SW480 (cell line): Measurements from ENCODE around the gene HDLBP.

Experiments
- DNase-seq: peaks from one replicate; pipeline ENCODE4 v3.0.0-alpha.2; 2016; ENCODE audit warnings: low spot score

The HDLBP gene

GRCh38 chr2:241254904-241255351 is 60.5 kb downstream of the HDLBP start:
- DNase-seq, result no peak

DNA sequence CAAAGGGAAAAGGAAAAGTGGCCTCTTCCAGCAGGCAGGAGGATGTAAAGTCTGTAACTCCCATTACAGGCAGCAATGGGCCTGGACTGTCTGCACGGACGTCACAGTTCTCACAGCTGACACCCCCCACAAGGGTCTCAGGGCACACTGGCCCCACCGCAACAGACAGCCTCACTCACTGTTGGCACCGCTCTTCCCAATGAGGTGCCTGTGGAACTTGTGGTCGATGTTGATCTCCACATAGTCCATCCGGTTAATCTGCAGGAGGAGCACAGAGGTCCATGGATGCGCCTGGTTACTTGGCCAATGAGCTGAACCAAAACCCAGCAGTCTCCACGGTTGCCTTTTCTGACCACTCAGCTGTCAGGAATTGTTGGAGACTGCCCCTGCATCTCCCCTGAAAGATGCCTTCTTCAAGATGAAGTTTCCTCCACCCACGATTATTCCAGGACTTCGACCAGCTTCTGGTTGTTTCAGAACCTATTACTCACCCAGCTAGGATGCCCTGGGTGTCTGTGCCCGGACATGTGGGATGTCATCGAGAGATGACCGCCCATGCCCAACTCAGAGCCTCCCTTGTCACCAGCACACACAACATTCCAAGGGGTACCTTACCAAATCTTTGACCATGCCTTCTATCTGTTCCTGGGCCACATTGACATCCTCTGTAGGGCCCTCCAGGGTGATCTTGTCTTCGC is 62.5 kb downstream of the HDLBP start:
- no peak for DNase-seq

GRCh38 chr2:241249654-241250053 is 65.8 kb downstream of the HDLBP start:
- no peak for DNase-seq

DNA sequence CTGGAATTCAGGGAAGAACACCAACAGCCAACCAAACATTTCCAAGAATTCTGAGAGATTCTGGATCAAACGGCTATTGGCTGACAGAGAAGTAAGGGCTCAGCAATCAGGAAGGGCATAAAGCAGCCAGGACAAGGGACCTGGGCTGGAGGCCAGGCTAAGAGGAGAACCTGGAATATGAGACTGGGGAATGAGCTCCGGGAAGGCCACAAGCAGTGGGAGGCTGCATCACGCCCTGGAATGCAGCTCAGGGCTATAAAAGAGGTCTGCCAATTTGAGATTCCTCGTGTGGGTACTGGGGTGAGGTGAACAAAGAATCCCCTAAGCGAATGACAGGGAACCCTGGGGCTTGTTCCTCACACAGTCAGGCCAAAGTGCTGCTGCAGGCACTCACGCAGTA is 66.6 kb downstream of the HDLBP start:
- no peak for DNase-seq

GRCh38 chr2:241248289-241248688 is 67.2 kb downstream of the HDLBP start:
- DNase-seq, result no peak

DNA sequence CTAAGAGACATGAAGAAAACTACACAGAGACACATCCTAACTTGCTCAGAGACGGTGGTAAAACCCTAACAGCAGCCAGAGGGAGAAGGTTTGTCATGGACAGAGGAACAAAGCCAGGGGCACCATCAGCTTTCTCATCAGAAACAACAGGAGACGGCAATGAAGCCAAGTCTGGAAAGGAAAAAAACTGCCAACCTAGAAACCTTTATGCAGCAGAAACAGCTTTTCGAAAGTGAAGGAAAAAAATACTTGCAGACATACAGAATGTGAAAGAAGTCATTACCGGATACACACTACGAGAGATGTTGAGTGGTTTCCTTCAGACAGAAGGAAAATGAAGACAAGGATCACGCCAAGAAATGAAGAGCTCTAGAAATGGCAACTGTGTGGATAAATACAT is 71.1 kb downstream of the HDLBP start:
- no peak for DNase-seq

GRCh38 chr2:241242306-241242705 is 73.2 kb downstream of the HDLBP start:
- no peak for DNase-seq

DNA sequence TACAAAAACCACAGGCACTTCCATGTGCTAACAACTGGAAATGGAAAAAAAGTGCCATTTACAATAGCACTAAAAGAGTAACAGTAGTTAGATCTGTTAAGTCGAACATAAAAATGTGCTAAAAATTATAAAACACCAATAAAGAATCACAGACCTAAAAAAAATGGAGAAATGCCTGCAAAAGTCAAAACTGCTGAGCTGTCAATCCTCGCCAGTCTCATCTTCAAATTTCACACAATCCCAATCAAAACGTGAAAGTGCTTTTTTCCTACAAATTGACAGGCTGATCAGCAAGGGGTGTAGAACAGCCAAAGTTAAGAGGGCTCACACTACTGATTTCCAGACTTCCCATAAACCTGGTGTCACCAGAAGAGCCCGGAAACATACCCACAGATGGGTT is 73.8 kb downstream of the HDLBP start:
- no peak for DNase-seq

- no peak for DNase-seq
Observed at GRCh38 chr2:241240320-241241004, 75.0 kb downstream of the HDLBP start.

DNA sequence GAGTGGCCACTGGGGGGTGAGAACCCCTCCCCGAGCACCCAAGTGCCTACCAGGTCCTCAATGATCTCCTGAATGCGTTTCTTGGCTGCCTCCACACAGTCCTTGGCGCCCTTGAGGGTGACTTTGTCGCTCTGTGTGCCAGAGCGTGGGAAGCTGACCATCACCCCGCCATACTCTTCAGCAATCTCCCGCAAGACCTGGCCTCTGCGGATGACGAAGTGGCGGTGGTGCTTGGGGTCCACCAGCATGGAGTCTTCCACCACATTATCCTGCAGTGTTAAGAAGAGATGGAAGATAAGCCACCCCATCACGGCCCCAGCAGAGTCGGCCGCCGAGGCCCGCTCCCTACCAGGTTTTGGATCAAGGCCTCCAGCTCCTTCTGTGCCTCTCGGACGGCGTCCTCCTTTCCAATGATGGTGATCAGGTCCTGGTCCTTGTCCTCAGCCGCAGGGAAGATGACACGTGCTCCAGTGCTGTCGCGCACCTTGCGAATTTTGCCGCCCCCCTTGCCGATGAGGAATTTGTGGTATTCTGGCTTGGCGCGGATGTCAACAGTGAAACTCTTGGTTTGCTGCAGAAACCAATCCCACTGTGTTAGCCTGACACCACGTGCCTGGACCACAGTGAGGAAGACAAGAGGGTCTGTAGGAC is 75.8 kb downstream of the HDLBP start:
- no peak for DNase-seq

- no peak for DNase-seq
Observed at GRCh38 chr2:241238693-241239198, 76.7 kb downstream of the HDLBP start.

DNA sequence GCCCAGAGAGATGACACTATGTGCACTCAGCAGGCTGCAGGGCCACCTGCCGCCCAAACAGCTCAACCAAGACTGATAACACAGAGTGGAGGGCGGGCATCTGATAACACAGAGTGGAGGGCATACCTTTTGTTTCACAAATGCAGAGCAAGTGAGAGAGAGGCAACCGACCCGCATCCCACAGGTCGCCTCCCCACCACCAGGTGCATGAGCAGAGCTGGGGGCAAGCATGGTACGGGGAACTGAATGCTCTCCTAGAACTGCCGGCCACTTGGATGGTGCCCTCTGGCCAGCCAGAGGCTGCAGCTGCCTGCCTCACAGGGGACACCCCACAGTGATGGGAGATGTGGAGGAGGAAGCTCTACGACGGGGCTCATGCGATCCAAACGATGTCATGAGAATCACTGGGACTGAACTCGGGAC is 77.5 kb downstream of the HDLBP start:
- DNase-seq, result no peak

- no peak for DNase-seq
Observed at GRCh38 chr2:241237047-241237446, 78.4 kb downstream of the HDLBP start.

GRCh38 chr2:241235859-241236593 is 79.4 kb downstream of the HDLBP start:
- no peak for DNase-seq

DNA sequence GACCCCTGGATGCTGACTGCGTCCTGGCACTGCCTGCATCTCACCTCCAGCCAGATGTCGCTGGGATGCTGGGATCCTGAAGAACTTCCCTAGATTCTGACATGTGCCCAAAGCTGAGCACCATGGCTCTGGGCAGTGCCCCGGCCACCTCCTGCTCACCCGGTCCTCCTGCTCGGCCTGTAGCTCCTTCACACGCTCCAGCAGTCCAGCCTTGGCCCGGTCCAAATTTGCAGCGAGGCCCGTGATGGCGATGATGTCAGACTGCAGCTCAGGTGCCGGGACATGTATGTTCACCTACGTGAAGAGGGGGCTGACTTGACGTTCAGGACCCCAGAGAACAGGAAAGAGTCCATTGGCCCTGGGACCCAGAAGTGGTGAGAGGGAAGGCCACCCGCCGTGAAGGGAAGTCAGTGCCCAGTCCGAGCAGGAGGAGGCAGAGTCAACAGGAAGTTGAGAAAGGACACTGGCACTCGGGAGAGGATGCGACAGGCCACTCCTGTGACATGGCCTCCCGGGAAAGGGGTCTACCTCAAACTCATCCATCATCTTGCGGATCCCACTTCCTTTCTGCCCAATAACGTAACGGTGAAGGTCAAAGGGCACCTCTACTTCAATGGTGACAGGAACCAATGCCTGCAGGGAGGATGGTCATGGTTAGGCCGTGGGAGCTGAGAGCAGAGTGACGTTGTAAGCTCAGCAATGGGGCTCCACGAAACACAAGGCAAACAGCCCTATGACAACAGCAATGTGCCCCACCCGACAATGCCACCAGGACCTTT is 80.3 kb downstream of the HDLBP start:
- no peak for DNase-seq

- no peak for DNase-seq
Observed at GRCh38 chr2:241234066-241234790, 81.2 kb downstream of the HDLBP start.

- DNase-seq, result no peak
Observed at GRCh38 chr2:241232736-241233575, 82.5 kb downstream of the HDLBP start.

- DNase-seq, result no peak
Observed at GRCh38 chr2:241230435-241230834, 85.0 kb downstream of the HDLBP start.

DNA sequence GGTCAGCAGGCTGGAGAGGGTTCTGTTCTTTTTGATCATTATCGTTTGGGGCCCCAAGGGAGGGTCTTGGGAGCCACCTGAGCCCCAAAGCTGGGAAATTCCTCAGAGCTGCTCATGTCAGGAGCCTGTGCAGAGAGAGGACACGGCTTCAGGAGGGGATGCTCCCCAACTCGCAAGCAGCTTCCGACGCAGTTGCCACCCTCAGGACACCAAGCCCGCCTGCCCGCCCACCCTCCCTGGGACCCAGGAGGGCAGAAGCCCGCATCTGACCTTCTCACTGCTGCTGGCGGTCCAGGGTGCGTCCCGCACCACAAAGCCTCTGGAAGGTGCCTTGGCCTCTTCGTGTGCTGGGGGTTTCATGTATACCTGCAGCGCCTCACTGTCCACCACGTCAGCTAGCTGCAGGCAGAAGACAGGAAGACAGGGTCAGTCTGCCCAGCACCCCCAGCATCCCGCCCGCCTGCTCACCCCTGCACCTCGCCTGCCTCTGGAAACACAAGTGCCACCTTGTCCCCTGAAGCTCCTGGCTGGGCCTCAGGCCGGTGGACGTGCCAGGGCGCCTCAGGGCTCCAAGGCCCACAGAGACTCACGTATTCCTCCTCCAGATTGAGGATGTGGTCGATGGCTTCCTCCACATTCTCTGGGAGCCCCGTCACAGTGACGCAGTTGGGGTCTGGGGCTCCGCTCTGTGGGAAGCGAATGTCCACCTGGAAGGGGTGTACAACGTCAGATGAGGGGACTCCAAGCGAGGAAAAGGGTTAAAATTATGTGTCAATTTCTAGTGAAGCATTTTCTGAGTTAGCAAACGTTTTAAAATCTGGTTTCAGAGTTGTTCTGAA is 85.7 kb downstream of the HDLBP start:
- DNase-seq, result no peak
